Neural cell (in vitro differentiated cells): ENCODE results near the gene F2R. TPM values are rescaled to one million over a fixed set of nuclear protein-coding genes. Genes with fewer than 3 reads are reported as not detected.
"Not testable (repeated sequence)": the region's sequence is repeated elsewhere in the genome, so short reads cannot be mapped to it uniquely, and the experiment has no call there.

Source experiments
- H2AFZ ChIP-seq: fragments of 200-600, 300-800 bp; sonication (generic), shearing (Covaris generic); 2 replicates; pipeline ENCODE4 v1.6.0; 2014; ENCODE audit warnings: low read depth, mild to moderate bottlenecking, antibody characterized with exemption, low read length, moderate library complexity
- H3F3A ChIP-seq: fragments of 200-600 bp; shearing (Covaris generic); 2 replicates; pipeline ENCODE4 v1.6.1; 2016; ENCODE audit warnings: mild to moderate bottlenecking, moderate library complexity, mixed read lengths, antibody characterized with exemption, low read length; ENCODE audit not compliant: insufficient read depth, poor library complexity, severe bottlenecking
- H3K27ac ChIP-seq: fragments of 200-600, 300-800 bp; sonication (generic), shearing (Covaris generic); 2 replicates; pipeline ENCODE4 v1.5.1; 2014; ENCODE audit warnings: mild to moderate bottlenecking, low read length, moderate library complexity
- H3K27me3 ChIP-seq: fragments of 300-800, 200-600 bp; sonication (generic), shearing (Covaris generic); 2 replicates; pipeline ENCODE4 v1.6.0; 2014; ENCODE audit warnings: mild to moderate bottlenecking, low read depth, low read length, moderate library complexity; ENCODE audit not compliant: insufficient read depth
- H3K36me3 ChIP-seq: fragments of 300-800, 200-600 bp; sonication (generic), shearing (Covaris generic); 2 replicates; pipeline ENCODE4 v1.5.1; 2014; ENCODE audit warnings: mild to moderate bottlenecking, antibody characterized with exemption, low read length, moderate library complexity; ENCODE audit not compliant: insufficient read depth
- H3K4me2 ChIP-seq: fragments of 300-800, 200-600 bp; sonication (generic), shearing (Covaris generic); 2 replicates; pipeline ENCODE4 v1.6.0; 2014; ENCODE audit warnings: mild to moderate bottlenecking, low read length
- H3K4me3 ChIP-seq: fragments of 300-800, 200-600 bp; sonication (generic), shearing (Covaris generic); 2 replicates; pipeline ENCODE4 v1.5.1; 2014; ENCODE audit warnings: mild to moderate bottlenecking, low read length, moderate library complexity
- H3K79me2 ChIP-seq: fragments of 200-600 bp; shearing (Covaris generic); replicated peaks from 2 replicates; pipeline ENCODE4 v1.6.0; 2014; ENCODE audit warnings: mild to moderate bottlenecking, low read length, moderate library complexity; ENCODE audit not compliant: insufficient read depth
- H3K9ac ChIP-seq: fragments of 300-800, 200-600 bp; sonication (generic), shearing (Covaris generic); 2 replicates; pipeline ENCODE4 v1.6.1; 2016; ENCODE audit warnings: mild to moderate bottlenecking, low read length, mixed read lengths
- H3K9me2 ChIP-seq: fragments of 200-600 bp; shearing (Covaris generic); 2 replicates; pipeline ENCODE4 v1.6.1; 2016; ENCODE audit warnings: mild to moderate bottlenecking, low read length, mixed read lengths; ENCODE audit not compliant: insufficient read depth
- H3K9me3 ChIP-seq: fragments of 200-600, 300-800 bp; sonication (generic), shearing (Covaris generic); 2 replicates; pipeline ENCODE4 v1.6.1; 2016; ENCODE audit warnings: mild to moderate bottlenecking, mixed run types, low read length, moderate library complexity, mixed read lengths
- H4K20me1 ChIP-seq: fragments of 200-600 bp; shearing (Covaris generic); 2 replicates; pipeline ENCODE4 v1.6.1; 2016; ENCODE audit warnings: mild to moderate bottlenecking, mixed run types; ENCODE audit not compliant: insufficient read depth
- MXI1 ChIP-seq: fragments of 450-650 bp; conservative IDR thresholded peaks from 2 replicates; pipeline ENCODE4 v1.6.1; 2014; ENCODE audit warnings: antibody characterized with exemption, mild to moderate bottlenecking; ENCODE audit not compliant: poor library complexity, severe bottlenecking
- POLR2AphosphoS5 ChIP-seq: IDR thresholded peaks from 2 replicates; pipeline ENCODE4 v1.6.1; 2012
- RAD21 ChIP-seq: fragments of 450-650 bp; conservative IDR thresholded peaks from 2 replicates; pipeline ENCODE4 v1.6.1; 2014; ENCODE audit warnings: antibody characterized with exemption, mild to moderate bottlenecking, moderate library complexity
- polyA plus RNA-seq: library from polyadenylated mRNA; depleted of rRNA; stranded (reverse); fragments of >200 nt; gene quantifications from 2 replicates; pipeline ENCODE4 v1.2.3, GENCODE V29; 2014
- TF ChIP-seq, protein P1 (sequence below): fragments of 450-650 bp; IDR thresholded peaks from 2 replicates; pipeline ENCODE4 v1.5.1; 2014; ENCODE audit warnings: antibody characterized with exemption, mild to moderate bottlenecking, moderate library complexity; ENCODE audit not compliant: poor library complexity, severe bottlenecking

The F2R gene
- polyA plus RNA-seq, 1 donor from 2014 or later: 35.9 TPM

GRCh38 chr5:76735762-76736545 is 20.0 kb downstream of the F2R start:
- no peaks in the 10 kb centered on the region for H3K9me3 ChIP-seq
- H3K27ac ChIP-seq: peak overlapping the region; percentile 67
- no peaks in the 10 kb centered on the region for H3F3A ChIP-seq
- no peak overlapping the region for H2AFZ ChIP-seq
- TF ChIP-seq, protein P1, sequence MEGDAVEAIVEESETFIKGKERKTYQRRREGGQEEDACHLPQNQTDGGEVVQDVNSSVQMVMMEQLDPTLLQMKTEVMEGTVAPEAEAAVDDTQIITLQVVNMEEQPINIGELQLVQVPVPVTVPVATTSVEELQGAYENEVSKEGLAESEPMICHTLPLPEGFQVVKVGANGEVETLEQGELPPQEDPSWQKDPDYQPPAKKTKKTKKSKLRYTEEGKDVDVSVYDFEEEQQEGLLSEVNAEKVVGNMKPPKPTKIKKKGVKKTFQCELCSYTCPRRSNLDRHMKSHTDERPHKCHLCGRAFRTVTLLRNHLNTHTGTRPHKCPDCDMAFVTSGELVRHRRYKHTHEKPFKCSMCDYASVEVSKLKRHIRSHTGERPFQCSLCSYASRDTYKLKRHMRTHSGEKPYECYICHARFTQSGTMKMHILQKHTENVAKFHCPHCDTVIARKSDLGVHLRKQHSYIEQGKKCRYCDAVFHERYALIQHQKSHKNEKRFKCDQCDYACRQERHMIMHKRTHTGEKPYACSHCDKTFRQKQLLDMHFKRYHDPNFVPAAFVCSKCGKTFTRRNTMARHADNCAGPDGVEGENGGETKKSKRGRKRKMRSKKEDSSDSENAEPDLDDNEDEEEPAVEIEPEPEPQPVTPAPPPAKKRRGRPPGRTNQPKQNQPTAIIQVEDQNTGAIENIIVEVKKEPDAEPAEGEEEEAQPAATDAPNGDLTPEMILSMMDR: peak; percentile 18
- TF ChIP-seq POLR2AphosphoS5: no peak
- H3K4me3 ChIP-seq: peak overlapping the region; percentile 23
- peak overlapping the region; percentile 34 for H3K9ac ChIP-seq
- no peaks in the 10 kb centered on the region for H3K9me2 ChIP-seq
- H3K4me2 ChIP-seq: no peak overlapping the region
- H4K20me1 ChIP-seq: no peaks in the 10 kb centered on the region
- no peaks in the 10 kb centered on the region for H3K79me2 ChIP-seq
- peaks cover 9% of the 10 kb centered on the region for H3K36me3 ChIP-seq
- no peaks in the 10 kb centered on the region for H3K27me3 ChIP-seq

DNA sequence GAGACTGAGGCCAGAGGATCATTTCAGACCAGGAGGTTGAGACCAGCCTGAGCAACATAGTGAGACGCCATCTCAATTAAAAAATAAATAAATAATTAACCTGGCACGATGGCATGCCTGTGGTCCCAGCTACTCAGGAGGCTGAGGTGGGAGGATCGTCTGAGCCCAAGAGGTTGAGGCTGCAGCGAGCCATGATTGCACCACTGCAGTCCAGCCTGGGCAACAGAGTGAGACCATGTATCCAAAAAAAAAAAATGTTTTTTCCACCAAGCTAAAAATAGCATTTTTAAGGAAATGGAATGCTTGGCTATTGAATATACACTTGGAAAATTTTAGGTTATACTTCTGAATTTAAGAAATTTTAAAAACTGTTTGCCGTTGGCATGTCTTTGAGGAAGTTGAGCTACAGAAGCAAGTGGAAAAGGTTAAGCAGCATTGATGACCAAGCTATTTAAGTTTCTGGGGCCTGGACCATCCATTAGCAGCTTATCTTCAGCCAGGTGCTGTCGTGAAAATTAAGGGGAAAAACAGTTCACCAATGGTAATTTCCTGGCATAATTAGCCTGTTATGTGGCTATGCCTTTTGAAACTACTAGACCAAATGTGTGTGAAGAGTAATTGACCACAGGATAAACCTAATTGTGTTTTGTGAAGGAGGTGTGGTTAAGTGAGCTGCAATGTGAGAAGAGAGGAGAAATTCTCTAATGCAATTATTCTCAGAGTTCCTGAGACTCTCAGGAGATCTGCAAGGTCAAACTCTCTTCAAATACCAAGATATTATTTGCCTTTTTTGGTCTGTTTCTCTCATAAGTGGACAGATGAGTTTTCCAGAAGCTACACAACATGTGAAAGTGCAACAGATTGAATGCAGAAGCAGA is 21.0 kb downstream of the F2R start:
- Histone ChIP-seq H3K9me2 (no peaks in the 10 kb centered on the region), H3K27me3 (no peaks in the 10 kb centered on the region), H2AFZ (no peak overlapping the region), H3K4me2 (no peak overlapping the region), H3F3A (no peaks in the 10 kb centered on the region), H4K20me1 (no peaks in the 10 kb centered on the region), H3K27ac (no peak overlapping the region), H3K9me3 (no peaks in the 10 kb centered on the region), H3K36me3 (peaks cover 9% of the 10 kb centered on the region), H3K79me2 (no peaks in the 10 kb centered on the region), H3K4me3 (no peak overlapping the region), H3K9ac (no peak overlapping the region)
- TF ChIP-seq MXI1: no peak

- no peaks in the 10 kb centered on the region for H3K27me3 ChIP-seq
- TF ChIP-seq, protein P1: no peak
- TF ChIP-seq MXI1: no peak
- no peak for TF ChIP-seq RAD21
- H3K27ac ChIP-seq: no peak overlapping the region
- peaks cover 4% of the 10 kb centered on the region for H3K36me3 ChIP-seq
- no peak overlapping the region for H3K4me3 ChIP-seq
- H2AFZ ChIP-seq: no peak overlapping the region
- no peaks in the 10 kb centered on the region for H3K9me2 ChIP-seq
- H4K20me1 ChIP-seq: no peaks in the 10 kb centered on the region
- H3K9me3 ChIP-seq: no peaks in the 10 kb centered on the region
- H3K4me2 ChIP-seq: no peak overlapping the region
- no peak overlapping the region for H3K9ac ChIP-seq
- no peaks in the 10 kb centered on the region for H3K79me2 ChIP-seq
- H3F3A ChIP-seq: no peaks in the 10 kb centered on the region
Measured at GRCh38 chr5:76737846-76738245, 21.9 kb downstream of the F2R start.

GRCh38 chr5:76741506-76741905 is 25.6 kb downstream of the F2R start:
- H3K27ac ChIP-seq, H3K4me2 ChIP-seq, H3K79me2 ChIP-seq, H3K27me3 ChIP-seq, H2AFZ ChIP-seq, H3F3A ChIP-seq, H3K9me2 ChIP-seq, H3K36me3 ChIP-seq, H4K20me1 ChIP-seq, H3K9me3 ChIP-seq, H3K4me3 ChIP-seq, H3K9ac ChIP-seq: not testable (repeated sequence)
